ENCODE data around the gene UBN2. TPM values are rescaled to one million over a fixed set of nuclear protein-coding genes. Genes with fewer than 3 reads are reported as not detected.

UBN2 gene
- total and polyA plus RNA-seq, 10 of the 15 experiments (the other 5 are each of a cell fraction or from before 2014, with no cell fraction given): 0.27 to 8.5 (median 2.5) TPM

DNA sequence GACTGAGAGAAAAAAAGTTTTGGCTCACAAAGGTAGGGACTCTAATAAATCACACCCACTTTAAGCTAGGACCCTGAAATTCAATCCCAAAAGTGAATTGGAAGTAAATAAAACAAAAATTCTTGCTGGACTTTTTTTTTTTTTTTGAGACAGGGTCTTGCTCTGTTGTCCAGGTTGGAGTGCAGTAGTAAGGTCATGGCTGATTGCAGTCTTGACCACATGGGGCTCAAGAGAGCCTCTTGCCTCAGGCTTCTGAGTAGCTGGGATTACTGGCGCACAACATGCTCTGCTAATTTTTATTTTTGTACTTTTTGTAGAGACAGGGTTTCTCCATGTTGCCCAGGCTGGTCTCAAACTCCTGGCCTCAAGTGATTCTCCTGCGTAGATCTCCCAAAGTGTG is 123.7 kb downstream of the UBN2 start:
- FAIRE-seq (no peak), DNase-seq (ENCODE audit: low read depth, low spot score) (no peak), ATAC-seq (no peak)
- ChIA-PET RAD21 (ENCODE audit: unreplicated experiment) (no interaction called here), CTCF (interaction anchor here (1.4 kb wide), 1 partner anchor 11 kb away, joined by 6 read pairs; no protein-coding TSS in a partner anchor), SMC1A (ENCODE audit: uncharacterized antibody, unreplicated experiment) (interaction anchor here (0.7 to 2.9 kb wide), 3 partner anchors 10 to 784 kb away, joined by 3 to 8 read pairs (median 3); no protein-coding TSS in a partner anchor), POLR2A (interaction anchor here (1.0 kb wide), 1 partner anchor 15 kb away, joined by 3 read pairs; no protein-coding TSS in a partner anchor)
- Histone ChIP-seq H3K9ac (ENCODE audit: control insufficient read depth, insufficient read depth, low read length) (no peak overlapping the region), H3K36me3 (ENCODE audit: control insufficient read depth in 2 of 2, insufficient read depth in 2 of 2, low read length in 1 of 2) (no peaks in the 10 kb centered on the region; a peak in 1 of 4 replicates), H2AFZ (ENCODE audit: control insufficient read depth, low read depth, low read length) (no peak overlapping the region), H3K9me3 (replicated peaks; ENCODE audit: control insufficient read depth, insufficient read depth, low read length) (no peaks in the 10 kb centered on the region), H3K79me2 (ENCODE audit: control insufficient read depth, insufficient read depth, low read length) (peaks cover 15% of the 10 kb centered on the region), H3K27me3 (replicated peaks in 1 of 2; ENCODE audit: control insufficient read depth in 2 of 2, insufficient read depth in 2 of 2, low read length in 1 of 2) (no peaks in the 10 kb centered on the region), H3K4me2 (ENCODE audit: control insufficient read depth, insufficient read depth) (no peak overlapping the region), H4K20me1 (ENCODE audit: control insufficient read depth, insufficient read depth) (no peaks in the 10 kb centered on the region), H3K27ac (ENCODE audit: control insufficient read depth, insufficient read depth) (no peak overlapping the region), H3K4me3 (no peak overlapping the region), H3K4me1 (ENCODE audit: control insufficient read depth, insufficient read depth, low read length) (no peaks in the 10 kb centered on the region)
- in situ Hi-C loops (cut with MboI): loop anchor here (5.0 to 25.0 kb wide), 2 partner anchors 242 to 1558 kb away; partner anchors contain the start of gene BRAF
- no TSS peak for BruUV-seq (replicated peaks)
- 100% methylated on average over 2 of the region's 2 CpGs for WGBS (ENCODE audit: insufficient coverage, insufficient replicate concordance, low lambda C conversion rate, missing lambda C conversion rate)
- intact Hi-C loops (cut with micrococcal nuclease; ENCODE audit: unreplicated experiment): loop anchor here (5.0 kb wide), 1 partner anchor 237 kb away; no protein-coding TSS in a partner anchor
- no peak for TF ChIP-seq HCFC1 (IDR thresholded peaks at IDR 0.05; ENCODE audit: low read length)
- TF ChIP-seq TAF1 (IDR thresholded peaks at IDR 0.05; ENCODE audit: borderline replicate concordance, low read depth, low read length): no peak
- no peak for TF ChIP-seq ZNF207 (IDR thresholded peaks at IDR 0.05; ENCODE audit: borderline replicate concordance)
- TF ChIP-seq RCOR1 (conservative IDR thresholded peaks at IDR 0.05; ENCODE audit: low read depth, low read length): no peak
- TF ChIP-seq, protein P1, sequence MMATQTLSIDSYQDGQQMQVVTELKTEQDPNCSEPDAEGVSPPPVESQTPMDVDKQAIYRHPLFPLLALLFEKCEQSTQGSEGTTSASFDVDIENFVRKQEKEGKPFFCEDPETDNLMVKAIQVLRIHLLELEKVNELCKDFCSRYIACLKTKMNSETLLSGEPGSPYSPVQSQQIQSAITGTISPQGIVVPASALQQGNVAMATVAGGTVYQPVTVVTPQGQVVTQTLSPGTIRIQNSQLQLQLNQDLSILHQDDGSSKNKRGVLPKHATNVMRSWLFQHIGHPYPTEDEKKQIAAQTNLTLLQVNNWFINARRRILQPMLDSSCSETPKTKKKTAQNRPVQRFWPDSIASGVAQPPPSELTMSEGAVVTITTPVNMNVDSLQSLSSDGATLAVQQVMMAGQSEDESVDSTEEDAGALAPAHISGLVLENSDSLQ (IDR thresholded peaks at IDR 0.05): no peak
- TF ChIP-seq CBX5 (IDR thresholded peaks at IDR 0.05; ENCODE audit: low read depth): no peak
- TF ChIP-seq STAT3 (IDR thresholded peaks at IDR 0.05; ENCODE audit: low read depth, low read length): no peak
- TF ChIP-seq, protein P2, sequence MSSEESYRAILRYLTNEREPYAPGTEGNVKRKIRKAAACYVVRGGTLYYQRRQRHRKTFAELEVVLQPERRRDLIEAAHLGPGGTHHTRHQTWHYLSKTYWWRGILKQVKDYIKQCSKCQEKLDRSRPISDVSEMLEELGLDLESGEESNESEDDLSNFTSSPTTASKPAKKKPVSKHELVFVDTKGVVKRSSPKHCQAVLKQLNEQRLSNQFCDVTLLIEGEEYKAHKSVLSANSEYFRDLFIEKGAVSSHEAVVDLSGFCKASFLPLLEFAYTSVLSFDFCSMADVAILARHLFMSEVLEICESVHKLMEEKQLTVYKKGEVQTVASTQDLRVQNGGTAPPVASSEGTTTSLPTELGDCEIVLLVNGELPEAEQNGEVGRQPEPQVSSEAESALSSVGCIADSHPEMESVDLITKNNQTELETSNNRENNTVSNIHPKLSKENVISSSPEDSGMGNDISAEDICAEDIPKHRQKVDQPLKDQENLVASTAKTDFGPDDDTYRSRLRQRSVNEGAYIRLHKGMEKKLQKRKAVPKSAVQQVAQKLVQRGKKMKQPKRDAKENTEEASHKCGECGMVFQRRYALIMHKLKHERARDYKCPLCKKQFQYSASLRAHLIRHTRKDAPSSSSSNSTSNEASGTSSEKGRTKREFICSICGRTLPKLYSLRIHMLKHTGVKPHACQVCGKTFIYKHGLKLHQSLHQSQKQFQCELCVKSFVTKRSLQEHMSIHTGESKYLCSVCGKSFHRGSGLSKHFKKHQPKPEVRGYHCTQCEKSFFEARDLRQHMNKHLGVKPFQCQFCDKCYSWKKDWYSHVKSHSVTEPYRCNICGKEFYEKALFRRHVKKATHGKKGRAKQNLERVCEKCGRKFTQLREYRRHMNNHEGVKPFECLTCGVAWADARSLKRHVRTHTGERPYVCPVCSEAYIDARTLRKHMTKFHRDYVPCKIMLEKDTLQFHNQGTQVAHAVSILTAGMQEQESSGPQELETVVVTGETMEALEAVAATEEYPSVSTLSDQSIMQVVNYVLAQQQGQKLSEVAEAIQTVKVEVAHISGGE (CRISPR knock-in tag; IDR thresholded peaks at IDR 0.05): no peak
- TF ChIP-seq TBL1XR1 (IDR thresholded peaks at IDR 0.05; ENCODE audit: low read depth, low read length): no peak
- TF ChIP-seq, protein P3, sequence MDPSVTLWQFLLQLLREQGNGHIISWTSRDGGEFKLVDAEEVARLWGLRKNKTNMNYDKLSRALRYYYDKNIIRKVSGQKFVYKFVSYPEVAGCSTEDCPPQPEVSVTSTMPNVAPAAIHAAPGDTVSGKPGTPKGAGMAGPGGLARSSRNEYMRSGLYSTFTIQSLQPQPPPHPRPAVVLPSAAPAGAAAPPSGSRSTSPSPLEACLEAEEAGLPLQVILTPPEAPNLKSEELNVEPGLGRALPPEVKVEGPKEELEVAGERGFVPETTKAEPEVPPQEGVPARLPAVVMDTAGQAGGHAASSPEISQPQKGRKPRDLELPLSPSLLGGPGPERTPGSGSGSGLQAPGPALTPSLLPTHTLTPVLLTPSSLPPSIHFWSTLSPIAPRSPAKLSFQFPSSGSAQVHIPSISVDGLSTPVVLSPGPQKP (IDR thresholded peaks at IDR 0.05; ENCODE audit: low read depth, low read length): no peak
- TF ChIP-seq, protein P4, sequence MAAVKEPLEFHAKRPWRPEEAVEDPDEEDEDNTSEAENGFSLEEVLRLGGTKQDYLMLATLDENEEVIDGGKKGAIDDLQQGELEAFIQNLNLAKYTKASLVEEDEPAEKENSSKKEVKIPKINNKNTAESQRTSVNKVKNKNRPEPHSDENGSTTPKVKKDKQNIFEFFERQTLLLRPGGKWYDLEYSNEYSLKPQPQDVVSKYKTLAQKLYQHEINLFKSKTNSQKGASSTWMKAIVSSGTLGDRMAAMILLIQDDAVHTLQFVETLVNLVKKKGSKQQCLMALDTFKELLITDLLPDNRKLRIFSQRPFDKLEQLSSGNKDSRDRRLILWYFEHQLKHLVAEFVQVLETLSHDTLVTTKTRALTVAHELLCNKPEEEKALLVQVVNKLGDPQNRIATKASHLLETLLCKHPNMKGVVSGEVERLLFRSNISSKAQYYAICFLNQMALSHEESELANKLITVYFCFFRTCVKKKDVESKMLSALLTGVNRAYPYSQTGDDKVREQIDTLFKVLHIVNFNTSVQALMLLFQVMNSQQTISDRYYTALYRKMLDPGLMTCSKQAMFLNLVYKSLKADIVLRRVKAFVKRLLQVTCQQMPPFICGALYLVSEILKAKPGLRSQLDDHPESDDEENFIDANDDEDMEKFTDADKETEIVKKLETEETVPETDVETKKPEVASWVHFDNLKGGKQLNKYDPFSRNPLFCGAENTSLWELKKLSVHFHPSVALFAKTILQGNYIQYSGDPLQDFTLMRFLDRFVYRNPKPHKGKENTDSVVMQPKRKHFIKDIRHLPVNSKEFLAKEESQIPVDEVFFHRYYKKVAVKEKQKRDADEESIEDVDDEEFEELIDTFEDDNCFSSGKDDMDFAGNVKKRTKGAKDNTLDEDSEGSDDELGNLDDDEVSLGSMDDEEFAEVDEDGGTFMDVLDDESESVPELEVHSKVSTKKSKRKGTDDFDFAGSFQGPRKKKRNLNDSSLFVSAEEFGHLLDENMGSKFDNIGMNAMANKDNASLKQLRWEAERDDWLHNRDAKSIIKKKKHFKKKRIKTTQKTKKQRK (IDR thresholded peaks at IDR 0.05; ENCODE audit: low read depth, low read length): no peak
- no peak for TF ChIP-seq MYC (IDR thresholded peaks at IDR 0.05; ENCODE audit: insufficient read depth, insufficient read length, insufficient replicate concordance, low read length, severe bottlenecking)
- no peak for TF ChIP-seq LARP7 (IDR thresholded peaks at IDR 0.05)
- no peak for TF ChIP-seq ETV6 (conservative IDR thresholded peaks at IDR 0.05 in 1 of 2, IDR thresholded peaks at IDR 0.05 in 1 of 2; ENCODE audit: borderline replicate concordance in 1 of 2, low read depth in 1 of 2)
- no peak for TF ChIP-seq MEF2A (IDR thresholded peaks at IDR 0.05; ENCODE audit: insufficient read depth, low read depth, low read length)
